ENCODE results near the gene SZT2. TPM values are rescaled to one million over a fixed set of nuclear protein-coding genes. Genes with fewer than 3 reads are reported as not detected.

Gene SZT2
- total and polyA plus RNA-seq, 2 of the 13 experiments (the other 11 are each of a cell fraction or from before 2014, with no cell fraction given), result 8.0 to 8.8 TPM

GRCh38 chr1:43350976-43351375 lies 38.7 kb upstream of the SZT2 start (continued):
- TF ChIP-seq E2F5 (CRISPR knock-in tag; conservative IDR thresholded peaks at IDR 0.05), result no peak
- TF ChIP-seq ZNF850 (CRISPR knock-in tag; conservative IDR thresholded peaks at IDR 0.05), result no peak
- no peak for TF ChIP-seq REL (CRISPR knock-in tag; conservative IDR thresholded peaks at IDR 0.05)
- no peak for TF ChIP-seq KLF15 (CRISPR knock-in tag; IDR thresholded peaks at IDR 0.05; ENCODE audit: borderline replicate concordance)

- 65% methylated on average over 10 of the region's 10 CpGs for WGBS (ENCODE audit: low lambda C conversion rate)
Measured at GRCh38 chr1:43351421-43352350, 38.0 kb upstream of the SZT2 start.

More at GRCh38 chr1:43351421-43352350, 38.0 kb upstream of the SZT2 start:
- H3K27ac ChIP-seq (ENCODE audit: extremely low read length, insufficient read depth, low read length), result no peak overlapping the region
- DNase-seq (ENCODE audit: low spot score), result peak; percentile 40
- intact Hi-C loops (cut with micrococcal nuclease; ENCODE audit: unreplicated experiment), result no loop called here
- no peak overlapping the region for H3K9ac ChIP-seq (ENCODE audit: insufficient read depth, low read depth, low read length)
- no TSS peak for BruUV-seq (replicated peaks)
- no peaks in the 10 kb centered on the region for H3K9me3 ChIP-seq (ENCODE audit: low read length)
- TF ChIP-seq FOXA1 (IDR thresholded peaks at IDR 0.05), result no peak
- 0 out of 2 replicates have a peak, but pooled peaks have one; percentile 38 for TF ChIP-seq FOXA1 (CRISPR knock-in tag; IDR thresholded peaks at IDR 0.05)
- TF ChIP-seq ZUFSP (CRISPR knock-in tag; IDR thresholded peaks at IDR 0.05; ENCODE audit: borderline replicate concordance), result no peak
- TF ChIP-seq ZFX (CRISPR knock-in tag; IDR thresholded peaks at IDR 0.05; ENCODE audit: low read depth), result peak; percentile 55; the same call in 1 of the 2 replicates
- TF ChIP-seq SOX6 (IDR thresholded peaks at IDR 0.05), result no peak
- TF ChIP-seq SOX6 (CRISPR knock-in tag; IDR thresholded peaks at IDR 0.05), result peak; percentile 22; the same call in 1 of the 2 replicates
- TF ChIP-seq ZNF256 (CRISPR knock-in tag; conservative IDR thresholded peaks at IDR 0.05), result no peak
- no peaks in the 10 kb centered on the region; a peak in 1 of 5 replicates for H3K27me3 ChIP-seq (ENCODE audit: control insufficient read depth in 1 of 2, insufficient read depth in 2 of 2, low read length in 2 of 2)
- ChIA-PET POLR2A (interaction anchor here (4.1 kb wide), 1 partner anchor 16 kb away, joined by 32 read pairs; the partner anchor contains the start of gene ELOVL1), CTCF (ENCODE audit: low intra/inter-chr PET ratio, low total read pairs) (no interaction called here)
- no peak overlapping the region for H3K4me3 ChIP-seq (replicated peaks in 1 of 3; ENCODE audit: insufficient read depth in 1 of 3, low read depth in 2 of 3, low read length in 3 of 3)
- peak overlapping the region; percentile 37 for H3K4me2 ChIP-seq (ENCODE audit: low read depth, low read length)
- no peak for ATAC-seq
- peak; percentile 64 for FAIRE-seq
- in situ Hi-C loops (cut with HindIII; ENCODE audit: extremely low pct_ligation_motif_present, low pct_unique_long_range_greater_than_20kb), result no loop called here
- H4K20me1 ChIP-seq (ENCODE audit: insufficient read depth, low read length), result no peaks in the 10 kb centered on the region
- H3K36me3 ChIP-seq (replicated peaks in 1 of 2; ENCODE audit: control insufficient read depth in 1 of 2, insufficient read depth in 2 of 2, low read length in 2 of 2), result no peaks in the 10 kb centered on the region
- no peaks in the 10 kb centered on the region for H3K79me2 ChIP-seq (ENCODE audit: insufficient read depth, low read length)
- H2AFZ ChIP-seq (ENCODE audit: low read length), result no peak overlapping the region
- peaks cover 52% of the 10 kb centered on the region for H3K4me1 ChIP-seq (ENCODE audit: insufficient read depth, low read length)
